Measurements from ENCODE around the gene TCF12.

The TCF12 gene

GRCh38 chr15:57280464-57280863 is 362.0 kb downstream of the TCF12 start:
- no peak for DNase-seq

GRCh38 chr15:57281321-57281720 is 362.9 kb downstream of the TCF12 start:
- no peak for DNase-seq

- DNase-seq, result no peak
Measured at GRCh38 chr15:57282686-57283085, 364.2 kb downstream of the TCF12 start.

DNA sequence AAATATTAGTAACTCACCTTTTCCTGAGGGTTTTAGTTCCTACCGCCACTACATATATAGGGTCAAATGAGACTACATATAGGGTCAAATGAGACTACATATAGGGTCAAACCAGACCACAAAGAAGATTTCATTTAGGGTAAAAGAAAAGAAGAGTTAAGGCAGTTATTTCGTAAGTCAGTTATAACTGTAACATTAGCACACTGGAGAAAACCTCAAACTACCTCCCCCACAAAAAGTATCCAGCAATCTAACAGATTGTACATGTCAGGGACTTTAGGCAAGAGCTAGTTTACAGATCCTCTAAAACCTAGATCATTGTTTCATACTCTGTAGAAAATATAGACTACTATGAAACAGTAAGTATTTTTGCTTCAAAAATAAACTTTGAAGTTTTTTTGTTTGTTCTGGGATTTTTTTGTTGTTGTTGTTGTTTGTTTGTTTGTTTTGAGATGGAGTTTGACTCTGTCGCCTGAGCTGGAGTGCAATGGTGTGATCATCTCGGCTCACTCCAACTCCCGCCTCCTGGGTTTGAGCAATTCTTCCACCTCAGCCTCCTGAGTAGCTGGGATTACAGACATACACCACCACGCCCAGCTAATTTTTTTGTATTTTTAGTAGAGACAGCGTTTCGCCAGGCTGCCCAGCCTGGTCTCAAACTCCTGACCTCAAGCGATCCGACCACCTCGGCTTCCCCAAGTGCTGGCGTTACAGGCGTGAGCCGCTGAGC is 365.5 kb downstream of the TCF12 start:
- no peak for DNase-seq

- no peak for DNase-seq
Measured at GRCh38 chr15:57284535-57284934, 366.1 kb downstream of the TCF12 start.

DNA sequence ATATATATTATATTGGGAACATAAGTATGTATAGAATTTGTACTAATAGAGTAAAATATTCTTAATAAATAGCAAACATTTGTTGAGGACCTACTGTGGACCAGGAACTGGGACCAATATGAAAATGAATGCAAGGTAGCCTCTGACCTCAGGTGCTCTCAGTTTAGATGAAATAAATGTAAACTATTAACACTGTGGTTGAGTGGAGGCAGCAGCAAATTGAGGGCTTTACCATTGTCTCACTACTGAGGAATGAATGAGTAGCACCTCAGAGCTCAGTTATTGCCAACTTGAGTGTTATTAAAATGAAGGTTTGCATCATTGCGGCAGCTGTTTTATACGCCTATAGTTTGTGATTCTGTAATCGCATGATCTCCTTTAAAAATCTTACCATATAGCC is 366.9 kb downstream of the TCF12 start:
- no peak for DNase-seq

DNA sequence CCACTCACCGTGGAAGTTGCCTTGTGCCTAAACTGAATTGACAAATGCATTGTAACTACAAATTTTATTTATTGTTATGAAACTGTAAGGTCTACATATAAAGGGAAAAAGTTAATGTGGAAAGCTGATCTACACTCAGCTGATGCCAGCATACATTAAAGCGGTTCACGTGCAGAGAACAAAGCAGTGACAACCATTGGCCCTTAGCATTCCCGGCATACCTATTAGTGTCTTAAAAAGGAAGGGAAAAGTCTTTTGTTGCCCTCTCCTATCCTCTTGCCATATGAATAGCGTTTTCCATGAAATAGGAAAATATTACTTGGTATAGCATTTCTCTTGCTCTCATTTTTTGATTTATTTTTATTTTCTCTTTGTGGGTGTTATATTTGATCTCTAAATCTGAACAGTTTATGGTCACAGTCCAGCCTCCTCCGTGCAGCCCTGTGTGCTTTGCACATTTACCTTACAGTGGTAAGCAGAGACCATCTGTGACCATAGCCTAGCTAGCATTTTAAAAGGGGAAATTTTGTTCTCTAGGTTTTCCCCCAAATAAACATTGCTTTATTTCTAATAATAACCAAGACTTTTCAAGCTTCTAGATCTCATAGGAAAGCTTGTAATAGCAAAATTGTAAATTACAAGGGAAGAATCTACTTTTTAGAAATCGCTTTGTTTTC is 368.1 kb downstream of the TCF12 start:
- DNase-seq, result no peak

DNA sequence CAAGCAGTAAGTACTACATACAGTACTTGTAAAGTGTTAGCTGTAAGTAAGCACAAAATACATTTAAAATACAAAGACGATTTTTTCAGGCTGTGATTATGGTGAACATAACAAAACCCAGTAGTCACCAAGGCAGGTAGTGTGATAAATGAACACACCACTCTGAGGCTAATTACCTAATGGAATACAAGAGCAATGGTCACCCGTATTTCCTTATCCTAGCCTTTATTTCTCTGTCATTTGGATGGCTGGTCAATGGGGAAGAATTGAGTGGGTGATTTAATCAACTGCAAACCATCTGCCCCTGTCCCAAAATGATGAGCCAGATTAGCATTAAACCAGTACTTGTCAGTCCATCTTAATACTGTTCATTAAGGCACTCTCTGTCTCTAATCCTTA is 368.7 kb downstream of the TCF12 start:
- no peak for DNase-seq

GRCh38 chr15:57288926-57289580 is 370.6 kb downstream of the TCF12 start:
- DNase-seq, result no peak

GRCh38 chr15:57290187-57290586 is 371.7 kb downstream of the TCF12 start:
- DNase-seq, result no peak

GRCh38 chr15:57290826-57291225 is 372.4 kb downstream of the TCF12 start:
- DNase-seq, result no peak

GRCh38 chr15:57296473-57297162 is 378.2 kb downstream of the TCF12 start:
- DNase-seq, result no peak

GRCh38 chr15:57297163-57297593 is 378.7 kb downstream of the TCF12 start:
- no peak for DNase-seq

- no peak for DNase-seq
Measured at GRCh38 chr15:57297630-57298029, 379.2 kb downstream of the TCF12 start.

DNA sequence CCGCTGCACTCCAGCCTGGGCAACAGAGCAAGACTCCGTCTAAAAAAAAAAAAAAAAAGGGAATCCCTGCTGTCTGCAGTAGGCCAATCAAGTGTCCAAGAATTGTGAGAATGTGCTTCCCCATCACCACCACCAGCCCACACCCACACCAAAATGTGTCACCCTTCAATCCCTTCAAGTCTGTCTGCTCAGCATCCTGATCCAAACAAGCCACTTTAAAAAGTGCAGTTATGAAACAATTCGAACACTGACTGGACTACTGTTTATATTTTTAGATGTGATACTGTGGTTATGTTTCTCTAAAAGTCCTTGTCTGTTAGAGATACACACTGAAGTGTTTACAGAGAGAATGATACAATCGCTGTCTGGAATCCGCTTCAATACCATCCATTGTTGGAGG is 379.8 kb downstream of the TCF12 start:
- no peak for DNase-seq

GRCh38 chr15:57298843-57299550 is 380.6 kb downstream of the TCF12 start:
- DNase-seq, result no peak

DNA sequence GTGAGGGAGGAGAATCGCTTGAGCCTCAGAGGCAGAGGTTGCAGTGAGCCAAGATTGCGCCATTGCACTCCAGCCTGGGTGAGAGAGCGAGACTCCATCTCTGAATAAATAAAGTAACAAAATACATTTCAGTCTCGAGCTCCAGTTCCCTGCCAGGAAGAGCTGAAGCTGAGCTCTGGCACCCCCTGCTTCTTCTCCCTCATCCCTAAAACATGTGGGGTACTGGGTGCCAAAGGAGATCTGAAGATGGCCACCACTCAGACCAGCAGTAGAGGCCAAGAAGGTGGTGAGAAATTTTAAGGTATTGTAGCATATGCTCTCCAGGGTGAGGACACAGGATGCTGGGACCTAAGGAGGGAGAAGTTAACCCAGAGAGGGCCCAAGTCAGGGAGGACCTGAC is 382.9 kb downstream of the TCF12 start:
- no peak for DNase-seq

- DNase-seq, result no peak
Measured at GRCh38 chr15:57302640-57303257, 384.3 kb downstream of the TCF12 start.

DNA sequence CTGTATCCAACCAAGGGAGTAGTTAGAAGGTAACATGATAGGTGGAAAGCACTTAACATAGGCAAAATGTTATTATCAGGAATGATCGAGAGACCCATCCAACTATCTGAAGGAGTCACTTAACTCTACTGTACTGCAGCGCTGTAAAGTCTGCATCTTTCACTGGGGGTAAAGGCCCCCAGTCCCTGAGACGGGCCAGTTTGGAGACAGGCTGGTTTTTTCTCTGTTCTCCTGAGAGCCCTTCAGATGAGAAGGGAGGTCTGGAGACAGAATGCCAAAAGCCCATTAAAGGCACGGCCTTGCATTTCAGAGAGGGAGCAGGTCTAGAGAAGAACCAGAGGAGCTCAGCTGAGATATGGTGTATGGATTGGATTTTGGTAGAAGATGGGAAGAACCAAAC is 386.6 kb downstream of the TCF12 start:
- no peak for DNase-seq

DNA sequence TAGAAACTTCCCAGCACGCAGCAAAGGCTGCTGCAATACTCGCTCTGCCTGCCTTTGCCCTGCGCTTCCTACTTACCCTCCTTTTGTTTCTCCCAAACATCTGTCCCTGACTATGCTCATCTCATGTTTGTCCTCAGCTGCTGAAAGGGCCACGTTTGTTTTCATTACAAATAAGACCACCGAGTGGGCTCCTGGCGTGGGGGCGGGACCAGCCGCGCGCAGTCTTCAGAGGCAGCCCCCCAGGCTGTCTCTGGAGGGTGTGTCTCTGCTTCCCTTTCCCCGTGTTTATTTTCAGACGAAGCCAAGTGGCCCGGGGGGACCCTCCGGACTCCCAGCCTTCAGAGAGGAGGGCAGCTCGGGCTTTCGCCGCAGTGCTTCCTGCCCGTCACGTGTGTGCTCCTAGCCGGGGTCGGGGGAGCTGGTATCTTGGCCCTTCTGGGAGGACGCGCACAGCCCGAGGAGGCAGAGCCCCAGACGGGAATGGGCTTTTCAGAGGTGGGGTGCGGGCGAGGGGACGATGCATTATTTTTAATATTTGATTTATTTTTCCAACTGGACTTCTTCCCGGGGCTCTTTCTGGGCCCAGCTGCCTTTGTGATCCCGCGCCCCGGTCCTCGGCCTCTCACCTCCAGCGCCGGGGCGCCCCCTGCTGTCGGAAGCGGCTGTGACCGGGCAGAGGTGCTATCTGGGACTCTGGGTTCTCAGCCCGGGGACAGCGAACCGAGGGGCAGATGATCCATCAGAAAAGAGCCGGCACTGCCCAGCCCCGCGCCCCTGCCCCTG is 387.9 kb downstream of the TCF12 start:
- DNase-seq, result peak; percentile 30

GRCh38 chr15:57306944-57307411 is 388.5 kb downstream of the TCF12 start:
- no peak for DNase-seq
